IMR-90 (cell line): Measurements from ENCODE around the gene RAB40C. TPM values are rescaled to one million over a fixed set of nuclear protein-coding genes. Genes with fewer than 3 reads are reported as not detected.

Source experiments
- ATAC-seq: fragments of 200-7000 bp; cut with Tn5 transposase; 2 replicates; pipeline ENCODE4 v1.9.1; 2020; ENCODE audit warnings: low read depth, mild to moderate bottlenecking, moderate library complexity
- BruUV-seq: library from RNA; stranded (reverse); fragments of 400-500 nt; replicated peaks from 2 replicates; lab custom pipeline; 2021; lab: Mats Ljungman, UMichigan
- CTCF ChIA-PET: fragments of 300-600 bp; formaldehyde crosslinking; extraction: SDS; loops from one replicate; lab custom pipeline; 2021; ENCODE audit warnings: antibody characterized with exemption; lab: Yijun Ruan, JAX
- POLR2A ChIA-PET: fragments of 300-600 bp; sonication (Branson Sonifier 250); formaldehyde crosslinking; loops from one replicate; lab custom pipeline; 2022; ENCODE audit warnings: antibody characterized with exemption; ENCODE audit not compliant: unreplicated experiment; lab: Charles Lee
- DNase-seq: peaks from one replicate; pipeline ENCODE4 v3.0.0; 2013
- H2AFZ ChIP-seq: replicated peaks from 2 replicates; pipeline ENCODE3; 2013; ENCODE audit warnings: low read length, mild to moderate bottlenecking; ENCODE audit not compliant: poor library complexity
- H2AK5ac ChIP-seq: 2 replicates; pipeline ENCODE4 v1.6.1; 2013; ENCODE audit warnings: low read depth, low read length, inconsistent platforms
- H2AK9ac ChIP-seq: replicated peaks from 2 replicates; pipeline ENCODE3; 2013; ENCODE audit warnings: mild to moderate bottlenecking, low read depth, low read length, moderate library complexity; ENCODE audit not compliant: poor library complexity
- H2BK120ac ChIP-seq: 2 replicates; pipeline ENCODE4 v1.6.1; 2013; ENCODE audit warnings: low read depth, low read length, inconsistent platforms
- H2BK15ac ChIP-seq: 3 replicates; pipeline ENCODE4 v1.6.1; 2013; ENCODE audit warnings: low read depth, low read length, inconsistent platforms
- H2BK20ac ChIP-seq: 2 replicates; pipeline ENCODE4 v1.6.1; 2013; ENCODE audit warnings: low read depth, mild to moderate bottlenecking, inconsistent platforms, low read length, moderate library complexity
- H2BK5ac ChIP-seq: 2 replicates; pipeline ENCODE4 v1.6.1; 2013; ENCODE audit warnings: mild to moderate bottlenecking, low read depth, low read length, inconsistent platforms; ENCODE audit not compliant: poor library complexity, severe bottlenecking
- H3K14ac ChIP-seq: replicated peaks from 2 replicates; pipeline ENCODE4 v1.6.1; 2013; ENCODE audit warnings: low read depth, low read length, inconsistent platforms
- H3K18ac ChIP-seq: 2 replicates; pipeline ENCODE4 v1.6.1; 2013; ENCODE audit warnings: low read depth, low read length, control low read depth
- H3K23ac ChIP-seq: 2 replicates; pipeline ENCODE4 v1.6.1; 2013; ENCODE audit warnings: low read depth, low read length, inconsistent platforms
- H3K27ac ChIP-seq: 2 replicates; pipeline ENCODE4 v1.5.1; 2013; ENCODE audit warnings: mild to moderate bottlenecking, control low read depth, low read length; ENCODE audit not compliant: insufficient read depth
- H3K27me3 ChIP-seq: 2 replicates; pipeline ENCODE4 v1.6.1; 2013; ENCODE audit warnings: low read length; ENCODE audit not compliant: control insufficient read depth, insufficient read depth
- H3K36me3 ChIP-seq: 2 replicates; pipeline ENCODE4 v1.6.1; 2013; ENCODE audit warnings: low read length, mixed read lengths; ENCODE audit not compliant: control insufficient read depth, insufficient read depth
- H3K4ac ChIP-seq: 2 replicates; pipeline ENCODE4 v1.6.1; 2013; ENCODE audit warnings: low read depth, low read length, inconsistent platforms
- H3K4me1 ChIP-seq: 2 replicates; pipeline ENCODE4 v1.6.1; 2013; ENCODE audit warnings: low read length, mixed read lengths; ENCODE audit not compliant: control insufficient read depth, insufficient read depth
- H3K4me2 ChIP-seq: 2 replicates; pipeline ENCODE4 v1.6.1; 2013; ENCODE audit warnings: low read depth, mild to moderate bottlenecking, control low read depth, low read length, moderate library complexity
- H3K4me3 ChIP-seq: 2 replicates; pipeline ENCODE4 v1.5.1; 2013; ENCODE audit warnings: low read depth, mild to moderate bottlenecking, control low read depth, low read length, moderate library complexity; ENCODE audit not compliant: insufficient read depth
- H3K56ac ChIP-seq: 2 replicates; pipeline ENCODE4 v1.6.1; 2013; ENCODE audit warnings: low read length, inconsistent platforms; ENCODE audit not compliant: insufficient read depth; ENCODE audit errors: extremely low read depth
- H3K79me1 ChIP-seq, 2 experiments: 2 replicates each; pipeline ENCODE4 v1.6.1; 2013; ENCODE audit warnings: low read length in 2 of 2, inconsistent platforms in 1 of 2, low read depth in 1 of 2
- H3K9ac ChIP-seq: 2 replicates; pipeline ENCODE4 v1.6.1; 2013; ENCODE audit warnings: low read depth, low read length, control low read depth
- H3K9me1 ChIP-seq: 2 replicates; pipeline ENCODE4 v1.6.1; 2013; ENCODE audit warnings: low read length, inconsistent platforms; ENCODE audit not compliant: insufficient read depth
- H3K9me3 ChIP-seq: 2 replicates; pipeline ENCODE4 v1.6.1; 2013; ENCODE audit warnings: low read length; ENCODE audit not compliant: control insufficient read depth, insufficient read depth
- H4K20me1 ChIP-seq: 2 replicates; pipeline ENCODE4 v1.6.1; 2013; ENCODE audit warnings: low read length, inconsistent platforms; ENCODE audit not compliant: insufficient read depth
- H4K5ac ChIP-seq: 2 replicates; pipeline ENCODE4 v1.6.1; 2013; ENCODE audit warnings: mild to moderate bottlenecking, low read depth, low read length, control low read depth
- H4K8ac ChIP-seq, 2 experiments: 2 replicates each; pipeline ENCODE4 v1.6.1; 2013; ENCODE audit warnings: low read depth in 2 of 2, low read length in 2 of 2, control low read depth in 1 of 2, inconsistent platforms in 1 of 2
- H4K91ac ChIP-seq: 2 replicates; pipeline ENCODE4 v1.6.1; 2013; ENCODE audit warnings: low read depth, low read length, inconsistent platforms; ENCODE audit not compliant: insufficient read depth
- BHLHE40 ChIP-seq: fragments of 150-350 bp; IDR thresholded peaks from 2 replicates; pipeline ENCODE4 v1.6.1; 2016; ENCODE audit warnings: mild to moderate bottlenecking, low read depth, low read length
- CHD1 ChIP-seq: IDR thresholded peaks from 2 replicates; pipeline ENCODE4 v1.6.1; 2012; ENCODE audit warnings: low read depth, low read length, improper control_type of control experiment
- CTCF ChIP-seq: conservative IDR thresholded peaks from 2 replicates; pipeline ENCODE4 v1.5.1; 2012; ENCODE audit warnings: mild to moderate bottlenecking, low read depth, low read length, improper control_type of control experiment
- FOS ChIP-seq: fragments of 150-350 bp; IDR thresholded peaks from 2 replicates; pipeline ENCODE4 v1.6.1; 2016; ENCODE audit warnings: low read depth, low read length
- MAFK ChIP-seq: IDR thresholded peaks from 2 replicates; pipeline ENCODE4 v1.6.1; 2012; ENCODE audit warnings: low read depth, low read length, improper control_type of control experiment
- MAZ ChIP-seq: IDR thresholded peaks from 2 replicates; pipeline ENCODE4 v1.6.1; 2012; ENCODE audit warnings: low read depth, mild to moderate bottlenecking, low read length, improper control_type of control experiment, moderate library complexity, borderline replicate concordance
- RCOR1 ChIP-seq: IDR thresholded peaks from 2 replicates; pipeline ENCODE4 v1.6.1; 2012; ENCODE audit warnings: mild to moderate bottlenecking, low read length, improper control_type of control experiment; ENCODE audit not compliant: insufficient replicate concordance
- SMC3 ChIP-seq: fragments of 150-350 bp; IDR thresholded peaks from 2 replicates; pipeline ENCODE4 v1.6.1; 2016; ENCODE audit warnings: low read depth, mild to moderate bottlenecking, antibody characterized with exemption, low read length, moderate library complexity
- WGBS, 2 experiments: methylation state at CpG; one replicate each; pipeline versions ENCODE4 v1.1.5 to v1.1.7; 2013; ENCODE audit warnings: missing lambda C conversion rate in 2 of 2; ENCODE audit not compliant: insufficient read length in 1 of 2; ENCODE audit errors: extremely low coverage in 2 of 2; 5-methylcytosine and 5-hydroxymethylcytosine counted together
- dilution Hi-C: fragments of 300-500 bp; cut with HindIII; formaldehyde crosslinking; loops from one replicate; pipeline ENCODE4 v1.14.3; 2018; ENCODE audit warnings: low sequenced_read_pairs; ENCODE audit not compliant: unreplicated experiment
- in situ Hi-C: fragments of 300-500 bp; cut with MboI; formaldehyde crosslinking; loops from 3 replicates; pipeline ENCODE4 v1.14.3; 2019; ENCODE audit warnings: low sequenced_read_pairs, inconsistent platforms, mixed read lengths
- intact Hi-C: fragments of 100-400 bp; cut with micrococcal nuclease; formaldehyde crosslinking; loops from 2 replicates; pipeline ENCODE4 v1.10.0; 2022
- polyA plus RNA-seq, 3 experiments: library from polyadenylated mRNA; depleted of rRNA; stranded (reverse); fragments of >200 nt; gene quantifications; 2 replicates each; pipeline ENCODE4 v1.2.3, GENCODE V29; 2012; ENCODE audit warnings: low replicate concordance in 1 of 3
- total RNA-seq: library from RNA; depleted of rRNA; stranded (reverse); fragments of >200 nt; gene quantifications from 2 replicates; pipeline ENCODE4 v1.2.3, GENCODE V29; 2012
- TF ChIP-seq, protein P1 (sequence below): fragments of 150-350 bp; IDR thresholded peaks from 2 replicates; pipeline ENCODE4 v1.6.1; 2016; ENCODE audit warnings: low read depth, mild to moderate bottlenecking, low read length, moderate library complexity, borderline replicate concordance

RAB40C gene
- total and polyA plus RNA-seq, 2 of the 4 experiments (the other 2 are of a cell fraction), result 6.8 to 13.7 TPM

DNA sequence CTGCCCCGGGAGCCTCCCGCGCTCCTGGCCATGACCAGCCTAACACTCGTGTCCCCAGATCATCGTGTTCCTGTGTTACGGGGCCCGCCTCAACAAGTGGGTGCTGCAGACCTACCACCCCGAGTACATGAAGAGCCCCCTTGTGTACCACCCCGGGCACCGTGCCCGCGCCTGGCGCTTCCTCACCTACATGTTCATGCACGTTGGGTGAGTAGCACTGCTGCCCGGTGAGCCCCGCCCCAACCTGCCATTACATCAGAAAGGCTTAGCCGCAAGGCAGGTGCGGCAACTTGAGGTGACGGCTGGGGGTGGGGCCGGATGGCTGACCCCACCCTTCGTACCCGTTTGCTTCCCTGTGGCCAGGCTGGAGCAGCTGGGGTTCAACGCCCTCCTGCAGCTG, 87.0 kb downstream of the RAB40C start:
- Histone ChIP-seq H3K9me3 (no peaks in the 10 kb centered on the region), H3K27ac (no peak overlapping the region), H2BK120ac (no peak overlapping the region), H4K20me1 (peaks cover 33% of the 10 kb centered on the region), H3K4ac (no peak overlapping the region), H3K9ac (no peak overlapping the region), H3K4me2 (no peak overlapping the region), H3K4me3 (no peak overlapping the region), H3K79me1 (peaks cover 2 to 30% of the 10 kb centered on the region in 2 experiments; a peak in 3 of 4 replicates), H2BK20ac (no peak overlapping the region), H2BK15ac (no peak overlapping the region), H3K36me3 (peaks cover 29% of the 10 kb centered on the region), H3K18ac (no peak overlapping the region), H3K14ac (no peak overlapping the region), H4K8ac (no peak overlapping the region), H3K4me1 (peaks cover 18% of the 10 kb centered on the region), H3K23ac (no peak overlapping the region), H2AK5ac (no peak overlapping the region), H3K27me3 (no peaks in the 10 kb centered on the region), H2BK5ac (no peak overlapping the region), H4K91ac (no peak overlapping the region), H3K9me1 (peaks cover 12% of the 10 kb centered on the region), H3K56ac (no peak overlapping the region), H4K5ac (no peak overlapping the region), H2AFZ (no peak overlapping the region), H2AK9ac (no peak overlapping the region)
- in situ Hi-C loops, result no loop called here
- ATAC-seq (no peak), DNase-seq (no peak)
- WGBS, 2 experiments, result 69% methylated on average over 14 of the region's 23 CpGs; no CpG with 5 or more reads in 1 of the 2 experiments
- no TSS peak for BruUV-seq
- intact Hi-C loops, result no loop called here
- CTCF ChIA-PET, result no interaction called here
- POLR2A ChIA-PET, result no interaction called here
- dilution Hi-C loops, result no loop called here
- TF ChIP-seq FOS, result no peak
- no peak for TF ChIP-seq BHLHE40
- no peak for TF ChIP-seq MAFK
- TF ChIP-seq, protein P1, sequence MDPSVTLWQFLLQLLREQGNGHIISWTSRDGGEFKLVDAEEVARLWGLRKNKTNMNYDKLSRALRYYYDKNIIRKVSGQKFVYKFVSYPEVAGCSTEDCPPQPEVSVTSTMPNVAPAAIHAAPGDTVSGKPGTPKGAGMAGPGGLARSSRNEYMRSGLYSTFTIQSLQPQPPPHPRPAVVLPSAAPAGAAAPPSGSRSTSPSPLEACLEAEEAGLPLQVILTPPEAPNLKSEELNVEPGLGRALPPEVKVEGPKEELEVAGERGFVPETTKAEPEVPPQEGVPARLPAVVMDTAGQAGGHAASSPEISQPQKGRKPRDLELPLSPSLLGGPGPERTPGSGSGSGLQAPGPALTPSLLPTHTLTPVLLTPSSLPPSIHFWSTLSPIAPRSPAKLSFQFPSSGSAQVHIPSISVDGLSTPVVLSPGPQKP, result no peak
- no peak for TF ChIP-seq SMC3
- no peak for TF ChIP-seq CHD1
- TF ChIP-seq RCOR1, result no peak
- TF ChIP-seq CTCF, result no peak
- no peak for TF ChIP-seq MAZ
